ENCODE data around the gene CACNA1C. TPM values are rescaled to one million over a fixed set of nuclear protein-coding genes. Genes with fewer than 3 reads are reported as not detected.

CACNA1C gene
- total and polyA plus RNA-seq, 10 of the 15 experiments (the other 5 are each of a cell fraction or from before 2014, with no cell fraction given) = under 0.01 to 0.15 (median 0.09) TPM; not detected in 5

GRCh38 chr12:2537868-2538541, 485.2 kb downstream of the CACNA1C start:
- in situ Hi-C loops (cut with MboI) = no loop called here
- intact Hi-C loops (cut with micrococcal nuclease; ENCODE audit: unreplicated experiment) = no loop called here
- TF ChIP-seq SUPT20H (IDR thresholded peaks at IDR 0.05; ENCODE audit: borderline replicate concordance, control insufficient read depth, low read depth, low read length) = no peak
- TF ChIP-seq KAT2A (conservative IDR thresholded peaks at IDR 0.05; ENCODE audit: control insufficient read depth, low read depth, low read length) = no peak
- no peak for TF ChIP-seq CREB1 (IDR thresholded peaks at IDR 0.05; ENCODE audit: low read depth)
- no peak for TF ChIP-seq ETV6 (conservative IDR thresholded peaks at IDR 0.05 in 1 of 2, IDR thresholded peaks at IDR 0.05 in 1 of 2; ENCODE audit: borderline replicate concordance in 1 of 2, low read depth in 1 of 2)
- TF ChIP-seq NFYA (IDR thresholded peaks at IDR 0.05; ENCODE audit: borderline replicate concordance, low read depth, low read length) = no peak
- TF ChIP-seq RCOR1 (conservative IDR thresholded peaks at IDR 0.05; ENCODE audit: low read depth, low read length) = no peak
- no peak for TF ChIP-seq RELA (IDR thresholded peaks at IDR 0.05; ENCODE audit: borderline replicate concordance, partially characterized antibody)
- no peak for TF ChIP-seq HCFC1 (IDR thresholded peaks at IDR 0.05; ENCODE audit: low read length)
- TF ChIP-seq SPI1 (IDR thresholded peaks at IDR 0.05; ENCODE audit: borderline replicate concordance, insufficient read depth, low read depth, low read length) = no peak
- TF ChIP-seq RAD51 (IDR thresholded peaks at IDR 0.05) = no peak
- TF ChIP-seq ZBED1 (IDR thresholded peaks at IDR 0.05; ENCODE audit: borderline replicate concordance) = no peak
- no peak for TF ChIP-seq USF1 (IDR thresholded peaks at IDR 0.05; ENCODE audit: borderline replicate concordance, extremely low read length, insufficient read depth, low read depth, low read length)
- Histone ChIP-seq H3K4me3 (no peak overlapping the region), H3K4me1 (ENCODE audit: control insufficient read depth, insufficient read depth, low read length) (no peaks in the 10 kb centered on the region), H4K20me1 (ENCODE audit: control insufficient read depth, insufficient read depth) (no peaks in the 10 kb centered on the region), H3K36me3 (ENCODE audit: control insufficient read depth in 2 of 2, insufficient read depth in 2 of 2, low read length in 1 of 2) (no peaks in the 10 kb centered on the region), H3K27ac (ENCODE audit: control insufficient read depth, insufficient read depth) (no peak overlapping the region), H3K79me2 (ENCODE audit: control insufficient read depth, insufficient read depth, low read length) (no peaks in the 10 kb centered on the region), H3K27me3 (replicated peaks in 1 of 2; ENCODE audit: control insufficient read depth in 2 of 2, insufficient read depth in 2 of 2, low read length in 1 of 2) (peaks cover 2% of the 10 kb centered on the region in 2 experiments; a peak in 3 of 4 replicates), H3K4me2 (ENCODE audit: control insufficient read depth, insufficient read depth) (no peak overlapping the region), H2AFZ (ENCODE audit: control insufficient read depth, low read depth, low read length) (no peak overlapping the region), H3K9me3 (replicated peaks; ENCODE audit: control insufficient read depth, insufficient read depth, low read length) (no peaks in the 10 kb centered on the region), H3K9ac (ENCODE audit: control insufficient read depth, insufficient read depth, low read length) (no peak overlapping the region)
- DNase-seq (ENCODE audit: low read depth, low spot score) = no peak
- CTCF ChIA-PET = no interaction called here
- WGBS (ENCODE audit: insufficient coverage, insufficient replicate concordance, low lambda C conversion rate, missing lambda C conversion rate) = 70% methylated on average over 1 of the region's 5 CpGs
- FAIRE-seq = no peak
- BruUV-seq (replicated peaks) = no TSS peak
- no peak for ATAC-seq
- POLR2A ChIA-PET = no interaction called here
- SMC1A ChIA-PET (ENCODE audit: uncharacterized antibody, unreplicated experiment) = no interaction called here
- RAD21 ChIA-PET (ENCODE audit: unreplicated experiment) = no interaction called here

Data from GM12878 (cell line).